Cardiac muscle cell (in vitro differentiated cells and primary cell): ENCODE data around the gene SND1. TPM values are rescaled to one million over a fixed set of nuclear protein-coding genes. Genes with fewer than 3 reads are reported as not detected.

Experiments
- DNase-seq, 2 donors: peaks; one replicate each; pipeline versions ENCODE4 v3.0.0 to v3.0.0-alpha.2; 2010 to 2017; ENCODE audit warnings: low read depth in 1 of 2, low spot score in 1 of 2
- H3K27ac ChIP-seq: fragments of 200-600 bp; sonication (generic); 2 replicates; pipeline ENCODE4 v1.5.1; 2016
- H3K27me3 ChIP-seq: fragments of 200-600 bp; sonication (generic); 2 replicates; pipeline ENCODE4 v1.6.0; 2016; ENCODE audit warnings: control low read depth
- H3K36me3 ChIP-seq: fragments of 200-600 bp; sonication (generic); 2 replicates; pipeline ENCODE4 v1.5.1; 2016; ENCODE audit warnings: control low read depth
- H3K4me1 ChIP-seq: fragments of 200-600 bp; sonication (generic); 2 replicates; pipeline ENCODE4 v1.8.1; 2017; ENCODE audit warnings: low read depth, mild to moderate bottlenecking, mixed run types
- H3K4me3 ChIP-seq: fragments of 200-600 bp; sonication (generic); 2 replicates; pipeline ENCODE4 v1.5.1; 2016; ENCODE audit warnings: mild to moderate bottlenecking
- H3K9me3 ChIP-seq: fragments of 200-600 bp; sonication (generic); 2 replicates; pipeline ENCODE4 v1.5.1; 2017; ENCODE audit warnings: low read depth, mild to moderate bottlenecking, control low read depth
- polyA plus RNA-seq: library from polyadenylated mRNA; unstranded; fragments of >200 nt; fragmentation: Nextera tagmentation; extraction: Ambion mirVana; gene quantifications from 2 replicates; pipeline ENCODE4 v1.2.1, GENCODE V29; 2016
- total RNA-seq: library from RNA; depleted of rRNA; stranded (reverse); fragments of >200 nt; gene quantifications from 2 replicates; pipeline ENCODE4 v1.2.3, GENCODE V29; 2016
- TF ChIP-seq, protein P1 (sequence below): IDR thresholded peaks from 2 replicates; pipeline ENCODE4 v1.5.1; 2012; ENCODE audit warnings: low read depth, mild to moderate bottlenecking, low read length

The SND1 gene
- total and polyA plus RNA-seq, 2 experiments from 2014 or later = 114 to 172 TPM

DNA sequence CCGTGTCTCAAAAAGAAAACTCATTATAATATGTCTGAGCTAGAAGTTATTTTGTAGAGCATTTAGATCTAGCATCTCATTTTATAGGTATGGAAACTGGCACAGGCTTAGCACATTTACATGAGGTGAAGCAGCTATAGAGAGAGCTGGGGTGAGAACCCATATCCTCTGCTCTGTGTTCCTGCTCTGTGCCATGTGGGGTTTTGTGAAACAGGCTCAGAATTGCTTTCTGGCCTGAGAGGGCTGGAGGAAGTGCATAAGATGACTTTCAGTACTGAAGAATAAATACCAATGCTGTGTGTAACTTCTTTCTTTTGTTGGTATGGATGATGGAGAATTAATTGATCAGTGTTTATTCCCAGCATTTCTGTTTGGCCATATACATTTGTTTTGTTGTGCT lies 220.1 kb downstream of the SND1 start:
- no peak for DNase-seq
- Histone ChIP-seq H3K4me3 (no peak overlapping the region), H3K9me3 (no peaks in the 10 kb centered on the region), H3K27me3 (no peaks in the 10 kb centered on the region), H3K4me1 (peaks cover 5% of the 10 kb centered on the region), H3K27ac (no peak overlapping the region), H3K36me3 (no peaks in the 10 kb centered on the region)
- TF ChIP-seq, protein P1, sequence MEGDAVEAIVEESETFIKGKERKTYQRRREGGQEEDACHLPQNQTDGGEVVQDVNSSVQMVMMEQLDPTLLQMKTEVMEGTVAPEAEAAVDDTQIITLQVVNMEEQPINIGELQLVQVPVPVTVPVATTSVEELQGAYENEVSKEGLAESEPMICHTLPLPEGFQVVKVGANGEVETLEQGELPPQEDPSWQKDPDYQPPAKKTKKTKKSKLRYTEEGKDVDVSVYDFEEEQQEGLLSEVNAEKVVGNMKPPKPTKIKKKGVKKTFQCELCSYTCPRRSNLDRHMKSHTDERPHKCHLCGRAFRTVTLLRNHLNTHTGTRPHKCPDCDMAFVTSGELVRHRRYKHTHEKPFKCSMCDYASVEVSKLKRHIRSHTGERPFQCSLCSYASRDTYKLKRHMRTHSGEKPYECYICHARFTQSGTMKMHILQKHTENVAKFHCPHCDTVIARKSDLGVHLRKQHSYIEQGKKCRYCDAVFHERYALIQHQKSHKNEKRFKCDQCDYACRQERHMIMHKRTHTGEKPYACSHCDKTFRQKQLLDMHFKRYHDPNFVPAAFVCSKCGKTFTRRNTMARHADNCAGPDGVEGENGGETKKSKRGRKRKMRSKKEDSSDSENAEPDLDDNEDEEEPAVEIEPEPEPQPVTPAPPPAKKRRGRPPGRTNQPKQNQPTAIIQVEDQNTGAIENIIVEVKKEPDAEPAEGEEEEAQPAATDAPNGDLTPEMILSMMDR = no peak

GRCh38 chr7:127873151-127873550 lies 221.2 kb downstream of the SND1 start:
- Histone ChIP-seq H3K27ac (no peak overlapping the region), H3K4me1 (peaks cover 5% of the 10 kb centered on the region), H3K4me3 (no peak overlapping the region), H3K27me3 (no peaks in the 10 kb centered on the region), H3K36me3 (no peaks in the 10 kb centered on the region), H3K9me3 (no peaks in the 10 kb centered on the region)
- TF ChIP-seq, protein P1 = no peak
- DNase-seq = no peak

GRCh38 chr7:127873715-127874636 lies 222.0 kb downstream of the SND1 start:
- TF ChIP-seq, protein P1 = no peak
- Histone ChIP-seq H3K27me3 (no peaks in the 10 kb centered on the region), H3K4me1 (peaks cover 5% of the 10 kb centered on the region), H3K9me3 (no peaks in the 10 kb centered on the region), H3K27ac (no peak overlapping the region), H3K4me3 (no peak overlapping the region), H3K36me3 (no peaks in the 10 kb centered on the region)
- DNase-seq = no peak

GRCh38 chr7:127874951-127875608 lies 223.1 kb downstream of the SND1 start:
- no peak for DNase-seq
- Histone ChIP-seq H3K27ac (no peak overlapping the region), H3K4me3 (no peak overlapping the region), H3K4me1 (peaks cover 5% of the 10 kb centered on the region), H3K36me3 (no peaks in the 10 kb centered on the region), H3K27me3 (no peaks in the 10 kb centered on the region), H3K9me3 (no peaks in the 10 kb centered on the region)
- TF ChIP-seq, protein P1 = no peak

DNA sequence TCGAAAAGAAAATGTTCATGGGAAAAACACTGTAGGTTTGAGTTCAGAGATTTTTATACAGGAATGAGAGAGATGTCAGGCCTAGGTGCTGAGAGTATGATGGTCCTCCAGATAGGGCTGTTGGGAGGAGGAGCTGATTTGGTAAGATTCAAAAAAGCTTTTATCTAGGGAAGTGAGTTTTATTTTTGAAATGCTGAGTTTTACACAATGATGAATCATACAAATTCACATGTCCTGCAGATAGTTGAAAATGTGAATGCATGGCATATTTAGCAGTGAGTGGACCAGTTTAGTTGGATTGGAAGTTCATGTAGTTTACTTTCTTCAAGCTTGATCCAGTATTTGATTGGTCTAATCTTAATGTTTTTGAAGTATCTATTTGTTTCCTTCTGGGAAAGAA lies 224.4 kb downstream of the SND1 start:
- Histone ChIP-seq H3K27ac (no peak overlapping the region), H3K4me1 (peaks cover 10% of the 10 kb centered on the region), H3K36me3 (no peaks in the 10 kb centered on the region), H3K9me3 (no peaks in the 10 kb centered on the region), H3K4me3 (no peak overlapping the region), H3K27me3 (no peaks in the 10 kb centered on the region)
- DNase-seq = peak in 1 of 2 donors; percentile 47
- TF ChIP-seq, protein P1 = no peak
